ENCODE data around the gene EIF4G2.

- TF ChIP-seq CTCF (IDR thresholded peaks at IDR 0.05; ENCODE audit: low read depth, low read length, poor library complexity, severe bottlenecking), result peak; percentile 41
- no peak for TF ChIP-seq EZH2phosphoT487 (IDR thresholded peaks at IDR 0.05; ENCODE audit: borderline replicate concordance, low read length)
These were observed 57.7 kb downstream of the EIF4G2 start, which contains the start of gene CTR9 for GRCh38 chr11:10750838-10751580.
